Measurements from ENCODE around the gene PYGO2.
"Not testable (repeated sequence)": the region's sequence is repeated elsewhere in the genome, so short reads cannot be mapped to it uniquely, and the experiment has no call there.

PYGO2 gene

DNA sequence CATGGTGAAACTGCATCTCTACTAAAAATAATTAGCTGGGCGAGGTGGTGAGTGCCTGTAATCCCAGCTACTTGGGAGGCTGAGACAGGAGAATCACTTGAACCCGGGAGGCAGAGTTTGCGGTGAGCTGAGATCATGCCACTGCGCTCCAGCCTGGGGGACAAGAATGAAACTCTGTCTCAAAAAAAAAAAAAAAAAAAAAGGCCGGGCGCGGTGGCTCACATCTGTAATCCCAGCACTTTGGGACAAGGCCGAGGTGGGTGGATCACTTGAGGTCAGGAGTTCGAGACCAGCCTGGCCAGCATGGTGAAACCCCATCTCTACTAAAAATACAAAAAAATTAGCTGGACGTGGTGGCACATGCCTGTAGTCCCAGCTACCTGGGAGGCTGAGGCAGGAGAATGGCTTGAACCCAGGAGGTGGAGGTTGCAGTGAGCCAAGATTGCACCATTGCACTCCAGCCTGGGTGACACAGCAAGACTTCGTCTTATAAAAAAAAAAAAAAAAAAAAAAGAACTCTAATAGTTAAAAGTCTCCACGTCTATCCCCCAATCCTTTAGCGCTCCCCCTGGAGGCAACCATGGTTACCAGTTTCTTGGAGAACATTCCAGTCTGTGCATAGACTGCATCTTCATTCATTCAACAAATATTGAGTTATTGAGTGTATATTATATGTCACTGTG is 33.9 kb upstream of the PYGO2 start:
- H3K79me2 ChIP-seq (ENCODE audit: insufficient read depth, low read length); H3K27me3 ChIP-seq (ENCODE audit: insufficient read depth, low read length, poor library complexity, severe bottlenecking); H3K4me2 ChIP-seq (ENCODE audit: low read depth, low read length, poor library complexity, severe bottlenecking); H4K20me1 ChIP-seq (ENCODE audit: insufficient read depth, low read length, poor library complexity, severe bottlenecking); H3K36me3 ChIP-seq (ENCODE audit: insufficient read depth, low read length); H2AFZ ChIP-seq (ENCODE audit: low read length); H3K9me3 ChIP-seq (ENCODE audit: insufficient read depth, low read depth, low read length); H3K9ac ChIP-seq (ENCODE audit: low read depth, low read length, poor library complexity, severe bottlenecking); H3K9me2 ChIP-seq (replicated peaks; ENCODE audit: low read depth, low read length); H3K4me3 ChIP-seq (ENCODE audit: low read length, poor library complexity, severe bottlenecking): not testable (repeated sequence)
- Histone ChIP-seq H3K4me1 (ENCODE audit: insufficient read depth, low read length, poor library complexity, severe bottlenecking) (peaks cover 27% of the 10 kb centered on the region), H3F3A (ENCODE audit: low read depth) (peaks cover 17% of the 10 kb centered on the region)
- peak; percentile 33 for TF ChIP-seq CTCF (conservative IDR thresholded peaks at IDR 0.05; ENCODE audit: low read length)

GRCh38 chr1:154994591-154994990 is 33.0 kb upstream of the PYGO2 start:
- H3K79me2 ChIP-seq (ENCODE audit: insufficient read depth, low read length), result no peaks in the 10 kb centered on the region
- peaks cover 23% of the 10 kb centered on the region for H3K4me1 ChIP-seq (ENCODE audit: insufficient read depth, low read length, poor library complexity, severe bottlenecking)
- H3K9ac ChIP-seq (ENCODE audit: low read depth, low read length, poor library complexity, severe bottlenecking), result no peak overlapping the region
- H3K9me2 ChIP-seq (replicated peaks; ENCODE audit: low read depth, low read length), result no peaks in the 10 kb centered on the region
- no peaks in the 10 kb centered on the region for H4K20me1 ChIP-seq (ENCODE audit: insufficient read depth, low read length, poor library complexity, severe bottlenecking)
- H3K9me3 ChIP-seq (ENCODE audit: insufficient read depth, low read depth, low read length), result no peaks in the 10 kb centered on the region
- H3K4me2 ChIP-seq (ENCODE audit: low read depth, low read length, poor library complexity, severe bottlenecking), result no peak overlapping the region
- TF ChIP-seq EZH2phosphoT487 (IDR thresholded peaks at IDR 0.05; ENCODE audit: borderline replicate concordance) (no peak), CTCF (conservative IDR thresholded peaks at IDR 0.05; ENCODE audit: low read length) (no peak)
- H3F3A ChIP-seq (ENCODE audit: low read depth), result peaks cover 10% of the 10 kb centered on the region
- H2AFZ ChIP-seq (ENCODE audit: low read length), result no peak overlapping the region
- no peaks in the 10 kb centered on the region for H3K36me3 ChIP-seq (ENCODE audit: insufficient read depth, low read length)
- no peaks in the 10 kb centered on the region for H3K27me3 ChIP-seq (ENCODE audit: insufficient read depth, low read length, poor library complexity, severe bottlenecking)
- no peak overlapping the region for H3K4me3 ChIP-seq (ENCODE audit: low read length, poor library complexity, severe bottlenecking)

DNA sequence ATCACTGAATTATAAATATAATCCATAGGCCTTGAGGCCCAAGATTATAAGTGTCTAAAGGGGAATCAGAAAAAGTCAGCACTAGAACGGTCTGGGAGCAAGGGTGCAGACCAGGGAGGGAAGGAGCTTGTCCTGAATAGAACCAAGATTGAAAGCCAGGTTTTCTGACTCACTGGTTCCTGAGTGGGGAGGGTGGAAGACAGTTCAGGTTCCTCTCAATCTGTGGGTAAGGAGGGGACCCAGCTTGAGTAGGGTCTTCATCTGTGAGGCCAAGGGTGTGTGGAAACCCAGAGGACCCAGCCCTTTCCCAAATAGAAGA is 32.6 kb upstream of the PYGO2 start:
- H3K4me2 ChIP-seq (ENCODE audit: low read depth, low read length, poor library complexity, severe bottlenecking), result no peak overlapping the region
- no peaks in the 10 kb centered on the region for H3K9me2 ChIP-seq (replicated peaks; ENCODE audit: low read depth, low read length)
- no peaks in the 10 kb centered on the region for H3K36me3 ChIP-seq (ENCODE audit: insufficient read depth, low read length)
- no peaks in the 10 kb centered on the region for H3K27me3 ChIP-seq (ENCODE audit: insufficient read depth, low read length, poor library complexity, severe bottlenecking)
- TF ChIP-seq CTCF (conservative IDR thresholded peaks at IDR 0.05; ENCODE audit: low read length) (no peak), EZH2phosphoT487 (IDR thresholded peaks at IDR 0.05; ENCODE audit: borderline replicate concordance) (no peak)
- peaks cover 24% of the 10 kb centered on the region for H3K4me1 ChIP-seq (ENCODE audit: insufficient read depth, low read length, poor library complexity, severe bottlenecking)
- H3K4me3 ChIP-seq (ENCODE audit: low read length, poor library complexity, severe bottlenecking), result no peak overlapping the region
- no peak overlapping the region for H2AFZ ChIP-seq (ENCODE audit: low read length)
- no peak overlapping the region for H3K9ac ChIP-seq (ENCODE audit: low read depth, low read length, poor library complexity, severe bottlenecking)
- no peaks in the 10 kb centered on the region for H4K20me1 ChIP-seq (ENCODE audit: insufficient read depth, low read length, poor library complexity, severe bottlenecking)
- H3K9me3 ChIP-seq (ENCODE audit: insufficient read depth, low read depth, low read length), result no peaks in the 10 kb centered on the region
- H3F3A ChIP-seq (ENCODE audit: low read depth), result peaks cover 8% of the 10 kb centered on the region
- no peaks in the 10 kb centered on the region for H3K79me2 ChIP-seq (ENCODE audit: insufficient read depth, low read length)
